GM21576 (cell line): ENCODE measurements around the gene IARS1.

Experiments used
- ATAC-seq: cut with Tn5 transposase; IDR thresholded peaks from one replicate; pipeline ENCODE4 v1.9.1; 2021; ENCODE audit warnings: mild to moderate bottlenecking, moderate library complexity; ENCODE audit not compliant: unreplicated experiment

Gene IARS1

DNA sequence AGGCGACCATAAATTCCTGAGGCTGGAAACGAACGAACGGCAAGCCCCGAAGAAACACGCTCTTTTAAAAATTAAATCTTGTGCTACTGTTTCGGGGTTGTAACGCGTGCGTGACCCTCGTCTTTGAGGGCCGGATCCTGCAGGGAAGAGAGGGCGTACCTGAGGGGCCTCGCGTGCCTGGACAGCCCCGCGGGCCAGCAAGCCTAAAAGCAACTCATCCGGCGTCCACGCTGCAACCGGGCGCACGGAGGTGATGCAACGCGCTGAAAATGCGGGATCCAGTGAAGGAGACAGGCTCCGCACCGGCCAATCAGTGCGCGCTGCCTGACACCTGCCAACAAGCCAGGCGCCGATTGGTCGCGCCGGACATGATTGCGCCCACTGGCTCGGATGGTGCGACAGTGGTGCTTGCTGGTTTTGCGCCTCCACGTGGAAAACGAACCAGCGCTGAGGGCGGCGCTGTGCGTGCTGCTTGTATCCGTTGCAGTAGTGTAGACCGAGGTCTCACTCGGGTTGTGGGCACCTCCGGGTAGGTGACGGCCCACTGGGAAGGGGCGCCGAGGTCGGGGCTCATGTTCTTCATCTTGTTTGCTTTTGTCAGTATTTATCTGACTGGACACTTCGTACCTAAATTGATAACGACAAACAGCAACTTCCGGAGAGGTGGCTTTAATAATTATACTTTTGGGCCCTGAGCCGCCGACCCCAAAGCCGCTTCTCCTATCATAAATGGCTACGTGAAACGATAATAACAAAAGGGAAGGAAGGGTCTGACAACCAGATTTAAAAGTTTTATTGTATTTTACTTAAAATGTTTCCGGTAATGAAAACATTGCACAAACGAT, at the start of gene IARS1:
IARS1 (minus strand) TSS at position 246 of the 845 bp plus-strand sequence. CDS start 4,278 bp downstream, outside the sequence.
- ATAC-seq, result peak; percentile 92

- ATAC-seq, result no peak
Measured at GRCh38 chr9:92342825-92343488, 49.5 kb upstream of the IARS1 start.

DNA sequence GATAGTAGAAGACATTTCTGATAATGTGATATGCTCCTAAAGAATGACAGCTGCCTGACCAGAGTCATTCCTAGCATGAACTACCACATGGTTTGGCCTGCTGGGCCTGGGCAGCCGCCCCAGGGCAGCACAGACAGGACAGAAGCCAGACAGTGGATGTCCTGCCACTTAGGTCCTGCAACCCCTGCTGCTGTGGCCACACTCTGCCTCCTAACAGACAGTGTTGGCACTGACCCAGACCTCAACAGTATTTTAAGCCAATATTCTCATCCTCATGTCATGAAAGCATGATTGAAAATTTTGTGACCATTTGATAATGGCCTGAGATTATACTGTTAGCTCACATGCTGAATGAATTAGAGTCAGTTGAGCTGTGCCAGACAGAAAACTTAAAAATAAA, 48.1 kb upstream of the IARS1 start:
- no peak for ATAC-seq

DNA sequence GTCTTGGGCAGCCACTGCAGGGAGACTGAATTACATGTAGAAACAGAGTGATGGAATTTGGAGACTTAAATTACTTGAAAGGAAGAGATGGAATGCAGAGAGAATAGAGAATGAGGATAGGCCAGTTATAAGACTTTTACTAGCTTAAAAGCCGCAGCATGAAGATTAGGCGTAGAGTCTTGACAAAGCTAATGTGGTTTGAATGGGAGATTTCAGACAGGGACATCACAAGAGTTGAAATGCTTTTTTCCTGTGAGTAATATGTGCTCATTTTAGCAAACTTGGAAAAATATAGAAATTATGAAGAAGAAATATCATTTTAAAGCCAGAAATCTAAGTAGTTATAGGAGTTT, 39.8 kb upstream of the IARS1 start:
- no peak for ATAC-seq

GRCh38 chr9:92332577-92333281, 39.2 kb upstream of the IARS1 start:
- ATAC-seq, result no peak

DNA sequence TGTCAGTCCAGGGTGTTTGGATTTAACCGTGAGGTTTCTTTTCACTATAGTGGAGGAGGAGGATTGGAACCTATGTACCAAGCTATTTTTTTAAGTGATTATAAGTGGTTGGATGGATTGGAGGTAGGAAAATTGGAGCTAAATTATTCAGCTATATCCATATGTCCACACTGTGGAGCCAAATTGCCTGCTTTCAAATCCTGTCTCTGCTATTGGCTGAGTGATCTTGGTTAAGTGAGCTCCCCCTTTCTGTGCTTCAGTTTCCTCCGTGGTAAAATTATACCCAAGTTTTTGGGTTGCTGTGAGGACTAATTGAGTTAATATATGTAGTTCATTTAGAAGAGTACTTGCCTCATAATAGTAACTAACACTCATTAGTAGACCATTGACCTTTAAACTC, 34.7 kb upstream of the IARS1 start:
- ATAC-seq, result no peak

DNA sequence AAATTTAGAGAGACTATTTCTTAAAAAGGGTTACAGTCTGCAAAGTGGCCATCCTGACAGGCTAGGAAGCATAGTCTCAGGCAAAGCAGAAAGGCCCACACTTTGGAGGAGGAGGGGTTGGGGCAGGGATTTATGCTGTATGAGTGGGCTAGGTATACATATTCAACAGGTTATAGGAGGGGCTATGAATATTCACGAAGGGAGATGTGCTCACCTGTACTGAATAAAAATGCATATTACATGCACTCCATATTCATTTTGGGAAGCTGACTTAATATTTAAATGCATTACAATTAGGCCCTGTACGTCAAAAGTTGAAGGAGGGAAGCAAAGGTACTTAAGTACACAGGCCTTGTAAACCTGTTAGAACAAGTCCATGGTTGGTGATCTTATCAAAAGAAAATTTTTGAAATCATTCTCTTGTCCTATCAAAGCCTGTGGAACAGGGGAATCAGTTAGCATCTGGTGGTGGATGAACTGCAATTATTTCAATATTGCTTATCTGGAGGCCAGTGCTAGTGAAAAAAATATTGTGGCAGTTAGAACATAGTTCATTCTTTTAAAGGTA, 33.9 kb upstream of the IARS1 start:
- ATAC-seq, result no peak

DNA sequence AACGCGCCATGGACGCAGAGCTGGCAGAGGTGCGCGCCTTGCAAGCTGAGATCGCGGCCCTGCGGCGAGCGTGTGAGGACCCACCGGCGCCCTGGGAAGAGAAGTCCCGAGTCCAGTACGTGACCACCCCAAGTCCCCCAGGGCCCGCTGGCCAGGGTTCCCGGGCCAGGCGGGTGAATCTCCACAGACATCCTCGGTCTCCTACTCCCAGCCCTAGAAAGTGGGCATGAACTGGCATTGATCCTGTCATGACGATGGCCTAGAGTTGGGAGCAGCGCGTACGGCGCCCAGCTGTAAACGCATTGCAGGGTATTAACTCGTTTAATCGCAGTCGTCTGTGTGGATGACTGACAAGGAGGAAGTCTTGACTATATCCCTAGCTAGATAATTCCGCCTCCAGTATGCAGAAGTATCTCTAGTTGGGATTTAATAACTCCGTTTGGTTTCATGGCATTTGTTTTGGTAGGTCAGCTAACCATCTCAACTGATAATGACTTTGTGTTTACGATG, 32.5 kb upstream of the IARS1 start:
- ATAC-seq, result peak; percentile 6

GRCh38 chr9:92325269-92325990, 31.9 kb upstream of the IARS1 start, which contains the start of the genes CENPP and NOL8:
Gene CENPP (plus strand): TSS chr9:92325953.
Gene NOL8 (minus strand): TSS chr9:92325350. CDS start chr9:92324161, 1,189 bp downstream.
- ATAC-seq, result peak; percentile 89

GRCh38 chr9:92324889-92325268, 31.4 kb upstream of the IARS1 start:
- ATAC-seq, result peak; percentile 18

DNA sequence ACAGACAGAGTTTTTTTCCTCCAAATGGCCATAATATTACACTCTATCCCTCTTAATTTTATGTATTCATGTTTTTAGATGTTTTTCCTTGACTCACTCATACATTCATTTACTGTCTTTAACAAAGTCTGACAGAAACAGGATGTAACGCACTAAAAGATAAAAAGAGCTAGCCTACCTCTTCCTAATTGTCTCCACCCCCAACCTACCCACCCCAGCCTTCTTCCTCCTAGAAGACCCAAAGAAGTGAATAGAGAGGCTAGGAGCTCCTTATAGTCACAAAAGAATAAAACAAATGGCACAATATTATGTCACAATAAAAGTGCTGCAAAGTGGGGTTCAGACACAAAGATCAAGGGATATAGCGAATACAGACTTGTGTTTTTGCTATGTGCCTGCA, 30.9 kb upstream of the IARS1 start:
- ATAC-seq, result no peak

DNA sequence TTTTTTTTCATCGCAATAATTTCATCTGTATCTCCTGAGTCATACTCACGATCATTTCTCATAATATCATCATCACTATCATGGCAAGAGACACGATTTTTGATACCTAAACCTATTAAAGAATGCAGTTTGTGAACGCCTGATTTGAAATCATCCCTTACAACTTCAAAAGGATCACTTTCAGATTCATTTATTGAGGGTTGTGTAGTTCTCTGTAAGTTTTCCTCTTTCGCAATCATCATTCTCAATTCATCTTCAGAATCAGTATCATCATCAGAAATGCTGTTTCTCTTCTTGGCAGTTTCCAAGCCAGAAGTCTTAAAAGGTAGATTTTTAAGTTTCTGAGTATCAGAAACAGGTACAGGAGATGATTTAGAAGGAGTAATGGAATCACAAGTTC, 22.0 kb upstream of the IARS1 start:
- ATAC-seq, result no peak

DNA sequence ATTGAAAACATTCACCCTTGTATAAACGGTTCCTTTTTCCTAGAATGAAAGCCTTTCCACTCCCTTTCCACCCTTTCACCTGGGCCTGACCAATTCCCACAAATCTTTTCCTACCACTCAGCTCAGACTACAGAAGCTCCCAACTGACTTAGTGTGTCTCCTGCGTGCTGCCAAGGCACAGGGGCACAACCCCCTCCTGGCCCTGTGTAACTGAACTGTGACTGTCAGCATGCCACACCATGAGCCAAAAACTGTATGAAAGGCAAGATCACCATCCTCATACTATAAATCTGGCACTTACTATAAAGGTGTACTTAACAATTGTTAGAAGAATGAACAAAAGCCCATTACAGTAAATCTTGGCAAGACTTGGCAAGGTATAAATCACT, 20.1 kb upstream of the IARS1 start:
- ATAC-seq, result no peak

DNA sequence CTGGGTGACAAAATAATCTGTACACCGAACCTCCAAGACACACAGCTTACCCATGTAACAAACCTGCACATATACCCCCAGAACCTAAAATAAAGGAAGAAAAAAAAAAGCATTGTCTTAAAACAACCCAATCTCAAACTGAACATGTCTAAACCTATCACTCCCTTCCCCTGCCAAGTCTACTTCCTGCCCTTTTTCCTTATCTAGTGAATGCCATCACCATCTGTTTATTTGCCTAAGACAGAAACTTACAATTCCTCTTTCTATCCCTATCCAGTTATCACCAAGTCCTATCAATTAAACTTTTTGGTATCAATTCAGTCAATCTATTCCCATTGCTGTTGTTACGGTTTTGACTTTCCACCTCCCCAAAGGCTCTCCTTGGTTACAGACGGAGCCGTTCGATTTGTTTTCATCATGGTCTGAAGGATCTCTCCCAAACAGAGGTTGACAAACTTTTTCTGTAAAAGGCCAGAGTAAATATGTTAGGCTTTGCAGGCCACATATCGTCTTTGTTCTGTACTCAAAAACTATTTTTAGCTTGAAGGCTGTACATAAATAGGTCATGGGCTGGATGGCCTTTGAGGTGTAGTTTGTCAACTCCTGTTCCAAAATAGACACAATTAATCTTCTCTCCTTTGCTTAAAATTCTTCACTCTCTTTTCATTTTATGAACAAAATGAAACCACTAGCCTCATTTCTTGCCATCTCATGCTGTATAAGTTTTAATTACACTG, 19.6 kb upstream of the IARS1 start:
- ATAC-seq, result no peak

GRCh38 chr9:92310562-92310961, 17.1 kb upstream of the IARS1 start:
- no peak for ATAC-seq

DNA sequence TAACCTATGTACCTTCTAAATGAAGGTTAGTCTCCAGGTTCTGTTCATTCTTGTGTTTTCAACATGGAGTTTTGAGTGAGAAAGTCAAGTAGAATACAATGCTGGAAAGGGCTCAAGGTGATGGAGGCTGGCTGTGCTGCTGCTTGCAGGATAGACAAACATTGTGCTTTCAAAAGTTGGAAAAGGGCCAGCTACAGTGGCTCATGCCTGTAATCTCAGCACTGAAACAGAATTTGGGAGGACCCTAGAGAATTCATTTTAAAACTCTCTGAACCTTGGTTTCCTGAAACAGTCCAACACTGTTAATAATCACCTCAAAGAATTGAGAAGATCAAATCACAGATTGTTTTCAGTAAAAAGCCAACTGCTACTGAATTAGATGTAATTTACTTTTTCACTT, 15.4 kb upstream of the IARS1 start:
- ATAC-seq, result no peak

- no peak for ATAC-seq
Measured at GRCh38 chr9:92300936-92301335, 7.4 kb upstream of the IARS1 start.

GRCh38 chr9:92299116-92299515, 5.6 kb upstream of the IARS1 start:
- no peak for ATAC-seq

GRCh38 chr9:92298036-92298435, 4.5 kb upstream of the IARS1 start:
- ATAC-seq, result no peak

GRCh38 chr9:92297611-92298010, 4.1 kb upstream of the IARS1 start:
- ATAC-seq, result no peak
